Measurements from ENCODE around the gene LRRC59. TPM values are rescaled to one million over a fixed set of nuclear protein-coding genes. Genes with fewer than 3 reads are reported as not detected.

Gene LRRC59
- polyA plus RNA-seq, 1 donor (not counting 4 experiments of a cell fraction or from before 2014, with no cell fraction given), result 152 TPM

DNA sequence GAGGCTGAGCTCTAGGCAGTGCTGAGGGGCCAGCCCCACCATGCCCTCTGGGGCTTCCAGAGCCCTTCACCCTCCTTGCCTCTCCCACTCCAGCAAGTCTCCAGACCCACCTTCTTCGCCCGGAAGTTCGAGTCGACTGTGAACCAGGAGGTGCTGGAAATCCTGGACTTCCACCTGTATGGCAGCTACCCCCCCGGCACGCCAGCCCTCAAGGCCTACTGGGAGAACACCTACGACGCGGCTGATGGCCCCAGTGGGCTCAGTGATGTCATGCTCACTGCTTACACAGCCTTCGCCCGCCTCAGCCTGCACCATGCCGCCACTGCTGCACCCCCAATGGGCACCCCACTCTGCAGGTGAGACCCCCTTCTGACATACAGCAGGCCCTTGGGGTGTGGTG lies 40.9 kb downstream of the LRRC59 start:
- H3K9ac ChIP-seq (ENCODE audit: control insufficient read depth, extremely low read depth, insufficient read depth, low read length), result no peak overlapping the region
- dilution Hi-C loops (cut with MboI; ENCODE audit: extremely low pct_ligation_motif_present, low sequenced_read_pairs), result no loop called here
- FAIRE-seq (no peak), DNase-seq (ENCODE audit: low read depth, low spot score) (no peak)
- no peaks in the 10 kb centered on the region for H3K4me1 ChIP-seq (ENCODE audit: control insufficient read depth, extremely low read depth, insufficient read depth, low read length)
- H3K4me3 ChIP-seq (ENCODE audit: control insufficient read depth in 2 of 3, extremely low read depth in 1 of 3, insufficient read depth in 2 of 3, low read depth in 1 of 3, low read length in 3 of 3), result no peak overlapping the region
- H3K36me3 ChIP-seq (ENCODE audit: control insufficient read depth in 2 of 2, extremely low read depth in 1 of 2, insufficient read depth in 2 of 2, low read length in 2 of 2), result peaks cover 30 to 42% of the 10 kb centered on the region in 2 experiments
- no peak overlapping the region for H3K27ac ChIP-seq (ENCODE audit: control insufficient read depth, insufficient read depth, low read length)
- no peak overlapping the region for H2AFZ ChIP-seq (ENCODE audit: control insufficient read depth, low read length)
- no peaks in the 10 kb centered on the region for H3K27me3 ChIP-seq (ENCODE audit: control insufficient read depth, extremely low read depth, insufficient read depth, low read length)
- no peak overlapping the region for H3K4me2 ChIP-seq (ENCODE audit: control insufficient read depth, extremely low read depth, insufficient read depth, low read depth, low read length)
- no peaks in the 10 kb centered on the region for H3K9me1 ChIP-seq (ENCODE audit: control insufficient read depth, extremely low read depth, insufficient read depth, low read length)
- TF ChIP-seq CTCF (optimal IDR thresholded peaks at IDR 0.05 in 1 of 3, IDR thresholded peaks at IDR 0.05 in 1 of 3, conservative IDR thresholded peaks at IDR 0.05 in 1 of 3; ENCODE audit: extremely low read depth in 1 of 3, insufficient read depth in 2 of 3, low read length in 3 of 3) (no peak), EZH2 (IDR thresholded peaks at IDR 0.05; ENCODE audit: low read length) (no peak)
- H3K9me3 ChIP-seq (ENCODE audit: control insufficient read depth, low read depth, low read length), result no peaks in the 10 kb centered on the region
- H3K79me2 ChIP-seq (ENCODE audit: control insufficient read depth, insufficient read depth, low read length), result no peaks in the 10 kb centered on the region
- no peaks in the 10 kb centered on the region for H4K20me1 ChIP-seq (ENCODE audit: control insufficient read depth, extremely low read depth, insufficient read depth, low read length)

- no peak for DNase-seq (ENCODE audit: low read depth, low spot score)
- H3K9ac ChIP-seq (ENCODE audit: control insufficient read depth, extremely low read depth, insufficient read depth, low read length), result no peak overlapping the region
Measured at GRCh38 chr17:50355701-50356341, 41.5 kb downstream of the LRRC59 start.

More at GRCh38 chr17:50355701-50356341, 41.5 kb downstream of the LRRC59 start:
- no peaks in the 10 kb centered on the region for H3K9me1 ChIP-seq (ENCODE audit: control insufficient read depth, extremely low read depth, insufficient read depth, low read length)
- TF ChIP-seq EZH2 (IDR thresholded peaks at IDR 0.05; ENCODE audit: low read length), result no peak
- TF ChIP-seq CTCF (optimal IDR thresholded peaks at IDR 0.05 in 1 of 3, IDR thresholded peaks at IDR 0.05 in 1 of 3, conservative IDR thresholded peaks at IDR 0.05 in 1 of 3; ENCODE audit: extremely low read depth in 1 of 3, insufficient read depth in 2 of 3, low read length in 3 of 3), result no peak
- no peaks in the 10 kb centered on the region for H3K4me1 ChIP-seq (ENCODE audit: control insufficient read depth, extremely low read depth, insufficient read depth, low read length)
- no peak overlapping the region for H3K4me3 ChIP-seq (ENCODE audit: control insufficient read depth in 2 of 3, extremely low read depth in 1 of 3, insufficient read depth in 2 of 3, low read depth in 1 of 3, low read length in 3 of 3)
- no peaks in the 10 kb centered on the region for H3K9me3 ChIP-seq (ENCODE audit: control insufficient read depth, low read depth, low read length)
- H3K4me2 ChIP-seq (ENCODE audit: control insufficient read depth, extremely low read depth, insufficient read depth, low read depth, low read length), result no peak overlapping the region
- H4K20me1 ChIP-seq (ENCODE audit: control insufficient read depth, extremely low read depth, insufficient read depth, low read length), result no peaks in the 10 kb centered on the region
- peaks cover 2% of the 10 kb centered on the region for H3K79me2 ChIP-seq (ENCODE audit: control insufficient read depth, insufficient read depth, low read length)
- H3K27ac ChIP-seq (ENCODE audit: control insufficient read depth, insufficient read depth, low read length), result no peak overlapping the region
- H3K36me3 ChIP-seq (ENCODE audit: control insufficient read depth in 2 of 2, extremely low read depth in 1 of 2, insufficient read depth in 2 of 2, low read length in 2 of 2), result peaks cover 30 to 43% of the 10 kb centered on the region in 2 experiments
- no peaks in the 10 kb centered on the region for H3K27me3 ChIP-seq (ENCODE audit: control insufficient read depth, extremely low read depth, insufficient read depth, low read length)
- no peak overlapping the region for H2AFZ ChIP-seq (ENCODE audit: control insufficient read depth, low read length)
- dilution Hi-C loops (cut with MboI; ENCODE audit: extremely low pct_ligation_motif_present, low sequenced_read_pairs), result no loop called here
- no peak for FAIRE-seq
